PFSK-1 (cell line): Measurements from ENCODE around the gene TCF3.

Experiments
- POLR2AphosphoS5 ChIP-seq: IDR thresholded peaks from 2 replicates; pipeline ENCODE4 v1.6.1; 2012; ENCODE audit warnings: low read depth, mild to moderate bottlenecking, control low read depth, low read length, moderate library complexity
- REST ChIP-seq, 2 experiments: IDR thresholded peaks; 2 replicates each; pipeline versions ENCODE4 v1.6.1 to v1.8.0; 2011 to 2012; ENCODE audit warnings: low read depth in 2 of 2, low read length in 2 of 2, control low read depth in 1 of 2, inconsistent platforms in 1 of 2, mild to moderate bottlenecking in 1 of 2, moderate library complexity in 1 of 2; ENCODE audit not compliant: insufficient read depth in 1 of 2

- TF ChIP-seq POLR2AphosphoS5 (no peak), REST (IDR thresholded peaks at IDR 0.05; ENCODE audit: insufficient read depth in 1 of 2, low read depth in 2 of 2, low read length in 2 of 2) (no peak)
These were observed 53.5 kb downstream of the TCF3 start for GRCh38 chr19:1598777-1599459.
